Stimulated activated CD4-positive, alpha-beta T cell treated with anti-CD3 and anti-CD28 coated beads, Interleukin-4, amount 100 ng/mL, for 24 hours (primary cell): Measurements from ENCODE around the gene TPPP3.
"Not testable (repeated sequence)": the region's sequence is repeated elsewhere in the genome, so short reads cannot be mapped to it uniquely, and the experiment has no call there.

ENCODE experiments used
- DNase-seq: peaks from one replicate; pipeline ENCODE4 v3.0.0-alpha.2; 2020

TPPP3 gene

GRCh38 chr16:67425580-67425979 is 32.3 kb upstream of the TPPP3 start:
- DNase-seq = no peak

- DNase-seq = no peak
These were observed 31.8 kb upstream of the TPPP3 start for GRCh38 chr16:67425061-67425460.

- DNase-seq = no peak
These were observed 30.9 kb upstream of the TPPP3 start for GRCh38 chr16:67424261-67424615.

GRCh38 chr16:67423611-67424260 is 30.4 kb upstream of the TPPP3 start:
- DNase-seq = no peak

- no peak for DNase-seq
These were observed 29.7 kb upstream of the TPPP3 start for GRCh38 chr16:67423015-67423414.

- no peak for DNase-seq
These were observed 27.7 kb upstream of the TPPP3 start for GRCh38 chr16:67421030-67421429.

GRCh38 chr16:67419931-67420330 is 26.6 kb upstream of the TPPP3 start:
- DNase-seq = no peak

- DNase-seq = no peak
These were observed 26.2 kb upstream of the TPPP3 start for GRCh38 chr16:67419502-67419901.

GRCh38 chr16:67417333-67418061 is 24.2 kb upstream of the TPPP3 start:
- no peak for DNase-seq

GRCh38 chr16:67415872-67416793 is 22.8 kb upstream of the TPPP3 start, which contains the start of gene ZDHHC1:
TSS of gene ZDHHC1 (minus strand) at chr16:67416477. CDS start at chr16:67407775, 8,702 bp downstream.
- peak; percentile 53 for DNase-seq

- not testable (repeated sequence) for DNase-seq
These were observed 22.1 kb upstream of the TPPP3 start for GRCh38 chr16:67415421-67415820.

GRCh38 chr16:67413978-67414911 is 20.9 kb upstream of the TPPP3 start:
- DNase-seq = no peak

- no peak for DNase-seq
These were observed 19.0 kb upstream of the TPPP3 start for GRCh38 chr16:67412294-67412693.

GRCh38 chr16:67411339-67411738 is 18.0 kb upstream of the TPPP3 start:
- no peak for DNase-seq

GRCh38 chr16:67409631-67410030 is 16.3 kb upstream of the TPPP3 start:
- no peak for DNase-seq

GRCh38 chr16:67407788-67408452 is 14.6 kb upstream of the TPPP3 start:
- DNase-seq = no peak

- no peak for DNase-seq
These were observed 14.0 kb upstream of the TPPP3 start for GRCh38 chr16:67407176-67407787.

- DNase-seq = no peak
These were observed 13.0 kb upstream of the TPPP3 start for GRCh38 chr16:67406111-67406971.

GRCh38 chr16:67405336-67405735 is 12.0 kb upstream of the TPPP3 start:
- DNase-seq = no peak

GRCh38 chr16:67404740-67405226 is 11.5 kb upstream of the TPPP3 start:
- DNase-seq = no peak
